ENCODE results near the gene DENND1C.

- TF ChIP-seq CTCF (IDR thresholded peaks at IDR 0.05; ENCODE audit: poor library complexity, severe bottlenecking) (no peak), POLR2AphosphoS5 (IDR thresholded peaks at IDR 0.05) (no peak), EP300 (conservative IDR thresholded peaks at IDR 0.05; ENCODE audit: poor library complexity, severe bottlenecking) (no peak)
Observed at GRCh38 chr19:6450166-6450565, 31.4 kb downstream of the DENND1C start.
